Omental fat pad (tissue), 4 donors: Measurements from ENCODE around the gene APOA4. TPM values are rescaled to one million over a fixed set of nuclear protein-coding genes. Genes with fewer than 3 reads are reported as not detected.

Experiments used
- ATAC-seq: fragments of 150-250 bp; one replicate; pipeline ENCODE4 v1.9.1; 2016; ENCODE audit warnings: mild to moderate bottlenecking, moderate library complexity; ENCODE audit not compliant: low FRiP score
- DNase-seq: peaks from one replicate; pipeline ENCODE4 v3.0.0-alpha.2; 2019; ENCODE audit warnings: low spot score
- CTCF ChIP-seq, 3 donors: fragments of 450-650 bp; IDR thresholded peaks; one replicate each; pipeline ENCODE4 v1.5.1; 2016 to 2017; ENCODE audit warnings: antibody characterized with exemption in 3 of 3, mild to moderate bottlenecking in 3 of 3, moderate library complexity in 2 of 3
- total RNA-seq, 4 donors: library from RNA; depleted of rRNA; stranded (reverse); fragments of >200 nt; gene quantifications; one replicate each; pipeline ENCODE4 v1.1.0, GENCODE V29; 2016

The APOA4 gene
- total RNA-seq, 4 donors from 2014 or later = 1.1 TPM; not detected in 3

- no peak for DNase-seq
- ATAC-seq = no peak
Measured at GRCh38 chr11:116831790-116832349, 8.8 kb upstream of the APOA4 start.

GRCh38 chr11:116830184-116830912, 7.2 kb upstream of the APOA4 start:
- DNase-seq = no peak
- no peak for TF ChIP-seq CTCF (IDR thresholded peaks at IDR 0.05)
- no peak for ATAC-seq

More at GRCh38 chr11:116831790-116832349, 8.8 kb upstream of the APOA4 start:
- no peak for TF ChIP-seq CTCF (IDR thresholded peaks at IDR 0.05)

GRCh38 chr11:116829525-116830183, 6.5 kb upstream of the APOA4 start, which contains the start of gene APOC3:
TSS of gene APOC3 (plus strand) at chr11:116829907. CDS start at chr11:116830583, 676 bp downstream.
- ATAC-seq = no peak
- no peak for TF ChIP-seq CTCF (IDR thresholded peaks at IDR 0.05)
- no peak for DNase-seq

GRCh38 chr11:116828632-116829524, 5.8 kb upstream of the APOA4 start:
- no peak for TF ChIP-seq CTCF (IDR thresholded peaks at IDR 0.05)
- DNase-seq (no peak), ATAC-seq (no peak)

- DNase-seq (no peak), ATAC-seq (no peak)
- no peak for TF ChIP-seq CTCF (IDR thresholded peaks at IDR 0.05)
Measured at GRCh38 chr11:116827461-116827860, 4.4 kb upstream of the APOA4 start.

GRCh38 chr11:116826751-116827431, 3.8 kb upstream of the APOA4 start:
- ATAC-seq = no peak
- DNase-seq = no peak
- TF ChIP-seq CTCF (IDR thresholded peaks at IDR 0.05) = no peak
